Muscle of leg (tissue), 11 donors: ENCODE data around the gene ARHGAP31. TPM values are rescaled to one million over a fixed set of nuclear protein-coding genes. Genes with fewer than 3 reads are reported as not detected.
"Not testable (repeated sequence)": the region's sequence is repeated elsewhere in the genome, so short reads cannot be mapped to it uniquely, and the experiment has no call there.

Experiments used
- DNase-seq: peaks from one replicate; pipeline ENCODE4 v3.0.0; 2013
- H3K27ac ChIP-seq: one replicate; pipeline ENCODE4 v1.5.1; 2013; ENCODE audit warnings: mild to moderate bottlenecking, low read length, control low read depth
- H3K27me3 ChIP-seq: one replicate; pipeline ENCODE4 v1.6.1; 2013; ENCODE audit warnings: low read length; ENCODE audit not compliant: control insufficient read depth, insufficient read depth
- H3K36me3 ChIP-seq: one replicate; pipeline ENCODE4 v1.6.1; 2013; ENCODE audit warnings: low read length; ENCODE audit not compliant: control insufficient read depth, insufficient read depth
- H3K4me1 ChIP-seq: one replicate; pipeline ENCODE4 v1.6.1; 2013; ENCODE audit warnings: low read length; ENCODE audit not compliant: control insufficient read depth, insufficient read depth
- H3K4me3 ChIP-seq: one replicate; pipeline ENCODE4 v1.5.1; 2013; ENCODE audit warnings: low read length, control low read depth
- H3K9me3 ChIP-seq: replicated peaks from 2 replicates; pipeline ENCODE4 v1.6.1; 2013; ENCODE audit warnings: low read depth, low read length; ENCODE audit not compliant: control insufficient read depth
- WGBS: methylation state at CpG from one replicate; pipeline ENCODE4 v1.1.5; 2013; ENCODE audit warnings: missing lambda C conversion rate; ENCODE audit not compliant: insufficient coverage; 5-methylcytosine and 5-hydroxymethylcytosine counted together
- polyA plus RNA-seq, 8 donors: library from polyadenylated mRNA; unstranded; fragments of 120-200 nt; gene quantifications; one replicate each; pipeline versions ENCODE4 v1.2.1 to v1.2.3, GENCODE V29; 2013; ENCODE audit warnings: inconsistent platforms in 1 of 8, low replicate concordance in 1 of 8; ENCODE audit not compliant: insufficient read length in 8 of 8, insufficient read depth in 1 of 8
- total RNA-seq: library from RNA; stranded (reverse); fragments of 120-200 nt; gene quantifications from one replicate; pipeline ENCODE4 v1.2.4, GENCODE V29; 2013

The ARHGAP31 gene
- total and polyA plus RNA-seq, 9 donors, result 7.7 to 18.4 (median 11.5) TPM

DNA sequence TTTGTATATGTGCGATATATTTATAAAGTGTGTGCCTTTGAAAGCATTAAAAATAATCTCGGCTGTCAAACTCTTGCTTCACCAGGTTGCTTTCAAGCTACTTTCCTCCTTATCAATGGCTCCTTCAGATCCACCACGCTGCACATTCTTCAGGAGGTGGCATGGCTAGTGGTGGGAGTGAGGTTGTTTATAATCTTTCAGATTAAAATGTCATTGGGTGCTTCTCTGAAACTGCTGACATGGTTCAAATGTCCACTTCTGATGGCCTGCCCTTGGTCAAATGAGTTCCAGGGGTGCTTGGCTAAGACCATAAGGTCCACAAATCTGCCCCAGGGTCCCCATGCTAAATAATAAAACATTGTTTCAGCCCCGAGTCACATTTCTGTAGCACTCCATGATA lies 36.7 kb downstream of the ARHGAP31 start:
- no peak for DNase-seq
- H3K9me3 ChIP-seq, result no peaks in the 10 kb centered on the region
- peaks cover 17% of the 10 kb centered on the region for H3K4me1 ChIP-seq
- WGBS, result no CpG with 5 or more reads among the region's 4 CpGs
- H3K27ac ChIP-seq, result no peak overlapping the region
- no peaks in the 10 kb centered on the region for H3K27me3 ChIP-seq
- H3K36me3 ChIP-seq, result no peaks in the 10 kb centered on the region
- H3K4me3 ChIP-seq, result no peak overlapping the region

DNA sequence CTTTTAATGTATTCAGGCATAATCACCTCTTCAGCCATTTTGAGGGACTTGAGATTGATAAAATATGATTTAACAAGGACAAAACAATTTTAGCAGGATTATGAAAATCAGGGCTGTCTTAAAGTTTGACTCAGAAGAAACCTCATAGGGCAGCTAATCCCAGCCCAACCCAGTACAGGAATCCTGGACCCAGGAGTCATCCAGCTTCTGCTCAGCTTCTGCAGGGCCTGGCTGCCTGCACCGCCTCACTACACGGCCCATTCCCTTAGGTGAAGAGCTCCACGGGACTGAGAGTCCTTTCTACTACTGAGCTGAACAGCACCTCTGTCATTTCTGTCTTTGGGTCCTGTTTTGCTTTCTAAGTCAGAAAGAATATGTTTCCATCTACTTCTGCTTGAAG lies 37.5 kb downstream of the ARHGAP31 start:
- no peaks in the 10 kb centered on the region for H3K27me3 ChIP-seq
- no peak overlapping the region for H3K27ac ChIP-seq
- DNase-seq, result no peak
- no peaks in the 10 kb centered on the region for H3K36me3 ChIP-seq
- H3K9me3 ChIP-seq, result no peaks in the 10 kb centered on the region
- H3K4me1 ChIP-seq, result peaks cover 17% of the 10 kb centered on the region
- H3K4me3 ChIP-seq, result no peak overlapping the region
- 69% methylated on average over 2 of the region's 3 CpGs for WGBS

DNA sequence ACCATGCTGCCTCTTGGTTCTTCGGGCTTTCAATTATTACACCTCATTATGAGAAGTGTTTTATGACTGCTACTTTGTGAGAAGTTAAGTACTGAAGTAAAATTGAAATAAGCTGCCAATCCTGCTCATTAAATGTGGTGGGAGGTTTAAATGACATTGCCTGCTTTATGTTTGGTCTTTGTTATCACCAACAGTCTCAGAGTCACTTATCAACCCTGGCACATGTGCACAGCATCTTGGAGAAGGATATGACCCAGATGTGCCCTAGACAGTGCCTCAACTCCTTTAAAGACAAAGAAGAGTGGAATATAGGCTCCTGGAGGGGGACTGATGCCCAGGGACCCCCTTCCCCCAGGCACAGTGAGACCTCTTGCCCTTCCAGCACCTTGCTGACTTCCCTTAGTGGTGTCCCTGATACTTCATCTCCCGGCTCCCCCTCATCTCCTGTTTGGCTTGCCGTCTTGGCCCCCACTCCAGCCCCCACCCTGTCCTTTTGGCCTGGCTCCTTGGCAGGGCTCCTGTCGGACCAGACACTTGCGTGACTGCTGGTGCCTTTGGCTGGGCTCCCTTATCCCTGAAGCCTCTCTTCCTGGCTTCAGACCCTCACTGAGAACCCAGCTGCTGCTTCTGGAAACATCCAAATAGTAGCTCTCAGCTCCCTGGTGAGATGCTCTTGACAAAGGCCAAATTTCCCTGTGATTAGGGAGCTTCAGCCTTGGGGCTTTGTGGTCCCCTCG lies 39.8 kb downstream of the ARHGAP31 start:
- Histone ChIP-seq H3K36me3 (no peaks in the 10 kb centered on the region), H3K27me3 (no peaks in the 10 kb centered on the region), H3K27ac (no peak overlapping the region), H3K9me3 (no peaks in the 10 kb centered on the region), H3K4me3 (no peak overlapping the region), H3K4me1 (peaks cover 17% of the 10 kb centered on the region)
- DNase-seq, result peak; percentile 61
- 9% methylated on average over 4 of the region's 6 CpGs for WGBS

DNA sequence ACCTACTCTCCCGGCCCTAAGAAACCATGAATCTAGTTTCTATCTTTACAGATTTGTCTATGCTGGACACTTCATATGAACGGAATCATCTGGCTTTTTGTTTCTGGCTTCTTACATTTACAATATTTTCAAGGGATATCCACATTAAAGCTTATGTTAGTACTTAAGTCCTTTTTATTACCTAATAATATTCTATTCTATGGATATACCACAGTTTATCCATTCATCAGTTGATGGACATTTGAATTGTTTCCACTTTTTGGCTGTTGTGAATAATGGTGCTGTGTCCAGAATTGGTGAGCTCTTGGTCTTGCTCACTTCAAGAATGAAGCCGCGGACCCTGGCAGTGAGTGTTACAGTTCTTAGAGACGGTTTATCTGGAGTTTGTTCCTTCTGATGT lies 42.6 kb downstream of the ARHGAP31 start:
- H3K4me1 ChIP-seq, result peaks cover 15% of the 10 kb centered on the region
- H3K4me3 ChIP-seq, result no peak overlapping the region
- DNase-seq, result no peak
- H3K9me3 ChIP-seq, result no peaks in the 10 kb centered on the region
- no peaks in the 10 kb centered on the region for H3K36me3 ChIP-seq
- WGBS, result 100% methylated on average over 1 of the region's 5 CpGs
- no peaks in the 10 kb centered on the region for H3K27me3 ChIP-seq
- no peak overlapping the region for H3K27ac ChIP-seq

DNA sequence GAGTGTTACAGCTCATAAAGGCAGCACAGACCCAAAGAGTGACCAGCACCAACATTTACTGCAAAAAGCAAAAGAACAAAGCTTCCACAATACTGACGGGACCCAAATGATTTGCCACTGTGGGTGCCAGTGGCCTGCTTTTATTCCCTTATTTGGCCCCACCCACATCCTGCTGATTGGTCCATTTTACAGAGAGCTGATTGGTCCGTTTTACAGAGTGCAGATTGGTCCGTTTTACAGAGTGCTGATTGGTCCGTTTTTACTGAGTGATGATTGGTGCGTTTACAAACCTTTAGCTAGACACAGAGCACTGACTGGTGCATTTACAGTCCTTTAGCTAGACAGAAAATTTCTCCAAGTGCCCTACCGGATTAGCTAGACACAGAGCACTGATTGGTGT lies 43.2 kb downstream of the ARHGAP31 start:
- DNase-seq, H3K27me3 ChIP-seq, H3K36me3 ChIP-seq, H3K9me3 ChIP-seq, H3K4me3 ChIP-seq, H3K27ac ChIP-seq: not testable (repeated sequence)
- H3K4me1 ChIP-seq, result peaks cover 14% of the 10 kb centered on the region
- 90% methylated on average over 2 of the region's 6 CpGs for WGBS

DNA sequence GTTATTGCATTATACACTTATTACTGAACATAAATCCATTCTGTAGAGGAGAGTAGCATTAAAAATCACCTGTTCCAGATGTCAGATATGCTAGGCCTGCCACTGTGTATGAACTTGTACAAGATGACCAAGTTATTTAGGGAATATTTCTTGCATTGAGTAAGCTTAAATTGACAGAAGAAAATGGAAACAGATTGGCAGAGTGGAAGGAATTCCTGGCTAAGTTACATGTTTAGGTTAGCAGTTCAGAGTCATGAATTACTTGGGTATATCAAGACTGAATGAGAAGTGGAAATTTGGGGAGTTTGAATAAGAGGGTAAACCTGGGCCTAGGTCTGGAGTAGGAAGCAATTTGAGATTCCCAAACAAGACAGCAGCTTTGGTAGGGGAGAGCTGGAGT lies 44.6 kb downstream of the ARHGAP31 start:
- Histone ChIP-seq H3K4me3 (no peak overlapping the region), H3K9me3 (no peaks in the 10 kb centered on the region), H3K27ac (no peak overlapping the region), H3K36me3 (no peaks in the 10 kb centered on the region), H3K27me3 (no peaks in the 10 kb centered on the region), H3K4me1 (peaks cover 8% of the 10 kb centered on the region)
- peak; percentile 52 for DNase-seq

DNA sequence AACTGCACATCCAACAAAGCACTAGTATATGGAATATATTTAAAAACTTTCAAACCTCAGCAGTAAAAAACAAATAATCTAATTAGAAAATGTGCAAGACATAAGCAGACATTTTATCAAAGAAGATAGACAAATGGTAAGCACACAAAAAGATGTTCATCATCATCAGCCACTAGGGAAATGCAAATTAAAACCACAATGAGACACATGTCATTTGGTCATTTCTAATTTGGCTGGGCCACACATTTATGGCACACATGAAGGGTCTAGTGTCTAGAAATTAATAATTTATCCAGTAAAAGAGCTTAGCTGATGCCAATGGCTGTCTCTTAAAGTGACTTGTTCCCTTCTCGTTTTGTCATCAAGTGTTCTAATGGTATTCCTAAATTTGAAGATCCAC lies 45.8 kb downstream of the ARHGAP31 start:
- H3K27ac ChIP-seq, result no peak overlapping the region
- no peaks in the 10 kb centered on the region for H3K9me3 ChIP-seq
- no peak overlapping the region for H3K4me3 ChIP-seq
- no peaks in the 10 kb centered on the region for H3K36me3 ChIP-seq
- no peak for DNase-seq
- H3K27me3 ChIP-seq, result no peaks in the 10 kb centered on the region
- no CpG with 5 or more reads among the region's 1 CpG for WGBS
- no peaks in the 10 kb centered on the region for H3K4me1 ChIP-seq

DNA sequence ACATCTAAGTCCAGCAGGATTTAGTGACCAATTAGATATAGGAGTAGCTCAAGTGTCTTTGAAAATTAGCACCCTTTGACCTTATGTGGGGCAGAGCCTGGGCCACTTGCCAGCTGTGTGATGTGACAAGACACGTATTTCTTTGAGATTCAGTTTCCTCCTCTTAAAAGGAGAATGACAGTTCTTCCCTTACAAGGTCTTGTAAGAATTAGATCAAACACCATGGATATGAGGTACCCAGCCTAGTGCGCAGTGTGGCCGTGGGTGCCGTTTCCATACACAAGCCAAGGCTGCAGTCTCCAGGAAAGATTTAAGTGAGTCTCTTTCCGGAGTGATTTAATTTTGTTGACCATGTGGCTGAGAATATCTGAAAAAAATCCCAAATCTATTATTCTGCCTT lies 46.3 kb downstream of the ARHGAP31 start:
- no peak overlapping the region for H3K4me3 ChIP-seq
- WGBS, result 83% methylated on average over 3 of the region's 5 CpGs
- no peaks in the 10 kb centered on the region for H3K36me3 ChIP-seq
- peaks cover 3% of the 10 kb centered on the region for H3K4me1 ChIP-seq
- H3K27ac ChIP-seq, result no peak overlapping the region
- DNase-seq, result no peak
- no peaks in the 10 kb centered on the region for H3K9me3 ChIP-seq
- no peaks in the 10 kb centered on the region for H3K27me3 ChIP-seq

DNA sequence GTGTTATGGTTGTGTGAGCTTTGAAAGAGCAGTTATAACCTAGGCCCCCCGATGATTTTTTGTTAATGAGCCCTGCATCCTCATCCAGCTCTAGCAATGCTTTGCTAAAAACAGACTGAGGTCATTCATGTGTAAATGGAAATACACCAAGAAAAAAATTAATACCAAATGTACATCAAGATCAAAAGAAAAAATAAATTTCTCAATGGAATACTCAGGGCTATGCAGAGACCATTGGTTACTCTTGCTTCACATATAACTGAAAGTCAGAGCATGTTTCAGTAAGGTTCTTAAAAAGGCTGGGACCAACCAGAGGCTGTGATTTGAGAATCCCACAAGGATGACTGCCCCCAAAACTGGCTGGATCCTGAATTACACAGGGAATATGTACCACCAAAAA lies 48.0 kb downstream of the ARHGAP31 start:
- Histone ChIP-seq H3K4me1 (peaks cover 11% of the 10 kb centered on the region), H3K27ac (no peak overlapping the region), H3K36me3 (no peaks in the 10 kb centered on the region), H3K4me3 (no peak overlapping the region), H3K9me3 (no peaks in the 10 kb centered on the region), H3K27me3 (no peaks in the 10 kb centered on the region)
- peak; percentile 75 for DNase-seq
- no CpG with 5 or more reads among the region's 1 CpG for whole genome bisulfite sequencing

DNA sequence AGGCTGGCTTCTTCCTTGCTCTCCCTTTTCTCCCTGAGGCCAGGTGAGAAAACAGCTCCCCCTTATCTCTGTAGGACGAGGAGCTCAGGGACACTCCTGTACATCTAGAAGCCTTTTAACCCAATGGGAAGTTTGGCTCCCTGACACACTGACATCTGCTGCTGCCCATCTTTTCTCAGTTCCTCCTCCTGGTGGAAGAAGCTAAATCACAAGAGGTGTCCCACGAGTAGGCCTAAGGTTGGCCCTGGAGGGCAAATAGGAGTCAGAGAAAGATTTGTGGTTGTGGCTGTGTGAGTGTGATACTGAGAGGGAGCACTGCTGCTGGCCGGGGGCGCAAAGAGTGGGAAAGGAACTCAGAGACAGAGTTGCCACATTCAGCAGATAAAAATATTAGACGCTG lies 49.5 kb downstream of the ARHGAP31 start:
- peaks cover 11% of the 10 kb centered on the region for H3K4me1 ChIP-seq
- H3K27ac ChIP-seq, result no peak overlapping the region
- no peaks in the 10 kb centered on the region for H3K27me3 ChIP-seq
- H3K36me3 ChIP-seq, result no peaks in the 10 kb centered on the region
- 20% methylated on average over 1 of the region's 5 CpGs for WGBS
- no peaks in the 10 kb centered on the region for H3K9me3 ChIP-seq
- no peak for DNase-seq
- H3K4me3 ChIP-seq, result no peak overlapping the region

DNA sequence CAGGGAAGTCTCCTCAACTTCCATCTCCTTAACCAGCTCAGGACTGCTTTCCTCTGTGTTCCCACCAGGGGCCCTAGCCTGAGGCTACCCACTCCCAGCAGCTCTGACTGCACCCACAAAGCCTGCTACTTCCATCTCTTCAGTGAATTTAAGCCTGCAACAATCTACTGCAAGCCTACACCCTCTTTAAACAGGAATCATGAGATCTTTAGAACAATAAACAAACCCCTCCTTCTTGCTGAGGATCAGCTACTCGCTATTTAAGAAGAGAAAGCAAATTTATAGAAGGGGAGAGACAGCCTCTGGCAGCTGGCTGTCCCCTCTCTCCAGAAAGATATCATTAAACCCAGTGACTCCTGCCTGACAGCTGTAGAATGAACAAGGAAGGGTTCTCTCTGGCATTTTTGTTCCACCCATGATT lies 51.9 kb downstream of the ARHGAP31 start:
- H3K36me3 ChIP-seq, result no peaks in the 10 kb centered on the region
- H3K4me1 ChIP-seq, result peaks cover 23% of the 10 kb centered on the region
- H3K27ac ChIP-seq, result peak overlapping the region; percentile 30
- no peak for DNase-seq
- no peaks in the 10 kb centered on the region for H3K9me3 ChIP-seq
- WGBS, result no CpG with 5 or more reads among the region's 1 CpG
- no peak overlapping the region for H3K4me3 ChIP-seq
- H3K27me3 ChIP-seq, result no peaks in the 10 kb centered on the region
